DND-41 (cell line): ENCODE measurements around the gene ZNF660.

Source experiments
- ATAC-seq: fragments of 200-7000 bp; cut with Tn5 transposase; 3 replicates; pipeline ENCODE4 v1.9.1; 2021; ENCODE audit warnings: low read depth; ENCODE audit not compliant: insufficient read depth
- DNase-seq: peaks from one replicate; pipeline ENCODE4 v3.0.0-alpha.2; 2020
- H2AFZ ChIP-seq: 2 replicates; pipeline ENCODE4 v1.6.0; 2012; ENCODE audit warnings: low read depth, low read length
- H3K27ac ChIP-seq: 2 replicates; pipeline ENCODE4 v1.5.1; 2012; ENCODE audit warnings: low read length, inconsistent platforms
- H3K27me3 ChIP-seq: fragments of 200-600 bp; sonication (generic); 2 replicates; pipeline ENCODE4 v1.6.0; 2012; ENCODE audit warnings: low read length, mild to moderate bottlenecking, inconsistent platforms; ENCODE audit not compliant: insufficient read depth, poor library complexity
- H3K36me3 ChIP-seq: 2 replicates; pipeline ENCODE4 v1.5.1; 2012; ENCODE audit warnings: low read length, inconsistent platforms; ENCODE audit not compliant: insufficient read depth
- H3K4me1 ChIP-seq: 2 replicates; pipeline ENCODE4 v1.5.1; 2012; ENCODE audit warnings: mild to moderate bottlenecking, low read length; ENCODE audit not compliant: insufficient read depth
- H3K4me2 ChIP-seq: 2 replicates; pipeline ENCODE4 v1.6.0; 2012; ENCODE audit warnings: mild to moderate bottlenecking, moderate library complexity, low read length, inconsistent platforms; ENCODE audit not compliant: insufficient read depth
- H3K4me3 ChIP-seq, 2 experiments: fragments of 200-600 bp in 1 of 2; shearing (Covaris generic) in 1 of 2; 2 replicates each; pipeline ENCODE4 v1.5.1; 2012 to 2016; ENCODE audit warnings: inconsistent platforms in 2 of 2, low read length in 2 of 2, mild to moderate bottlenecking in 2 of 2, low read depth in 1 of 2, moderate library complexity in 1 of 2
- H3K79me2 ChIP-seq: 2 replicates; pipeline ENCODE4 v1.6.0; 2012; ENCODE audit warnings: low read length, inconsistent platforms; ENCODE audit not compliant: insufficient read depth
- H3K9ac ChIP-seq: 2 replicates; pipeline ENCODE4 v1.6.0; 2012; ENCODE audit warnings: low read depth, mild to moderate bottlenecking, inconsistent platforms, low read length, moderate library complexity
- H3K9me3 ChIP-seq: 2 replicates; pipeline ENCODE4 v1.5.1; 2012; ENCODE audit warnings: low read length, moderate library complexity, mild to moderate bottlenecking, inconsistent platforms; ENCODE audit not compliant: insufficient read depth, severe bottlenecking
- H4K20me1 ChIP-seq: 2 replicates; pipeline ENCODE4 v1.6.0; 2012; ENCODE audit warnings: low read length; ENCODE audit not compliant: insufficient read depth
- CTCF ChIP-seq: IDR thresholded peaks from 2 replicates; pipeline ENCODE4 v1.5.1; 2012; ENCODE audit warnings: borderline replicate concordance, low read length, moderate library complexity, mild to moderate bottlenecking; ENCODE audit not compliant: poor library complexity, severe bottlenecking; ENCODE audit errors: extremely low read depth
- EZH2 ChIP-seq: IDR thresholded peaks from 3 replicates; pipeline ENCODE4 v1.6.1; 2012; ENCODE audit warnings: borderline replicate concordance, low read depth, mild to moderate bottlenecking, moderate library complexity, low read length, inconsistent platforms; ENCODE audit not compliant: severe bottlenecking

The ZNF660 gene

GRCh38 chr3:44648564-44649229, 63.9 kb downstream of the ZNF660 start, which contains the start of gene ZNF35:
Gene ZNF35, plus strand, starts transcription at chr3:44648732. Its CDS starts 2,336 bp downstream, at chr3:44651068.
- H3K79me2 ChIP-seq: no peaks in the 10 kb centered on the region
- no peak within 1 kb of the TSS for H3K9ac ChIP-seq
- no peaks in the 10 kb centered on the region for H4K20me1 ChIP-seq
- ATAC-seq (peak; percentile 27; the same call in 1 of the 3 replicates), DNase-seq (no peak)
- H2AFZ ChIP-seq: no peak within 1 kb of the TSS
- no peaks in the 10 kb centered on the region for H3K27me3 ChIP-seq
- peaks cover 16% of the 10 kb centered on the region for H3K36me3 ChIP-seq
- no peak within 1 kb of the TSS for H3K4me2 ChIP-seq
- no peaks in the 10 kb centered on the region for H3K9me3 ChIP-seq
- H3K4me1 ChIP-seq: no peaks in the 10 kb centered on the region
- H3K4me3 ChIP-seq: no peak within 1 kb of the TSS
- TF ChIP-seq EZH2 (no peak), CTCF (no peak)
- no peak within 1 kb of the TSS for H3K27ac ChIP-seq
